Measurements from ENCODE around the gene PGPEP1. TPM values are rescaled to one million over a fixed set of nuclear protein-coding genes. Genes with fewer than 3 reads are reported as not detected.
"Not testable (repeated sequence)": the region's sequence is repeated elsewhere in the genome, so short reads cannot be mapped to it uniquely, and the experiment has no call there.

PGPEP1 gene
- polyA plus RNA-seq, 3 donors: 10.3 to 25.1 (median 10.3) TPM

GRCh38 chr19:18399008-18399407, 58.6 kb downstream of the PGPEP1 start:
- Histone ChIP-seq H3K9me3 (replicated peaks in 1 of 2; ENCODE audit: control insufficient read depth in 1 of 2, insufficient read depth in 1 of 2, low read length in 2 of 2) (no peaks in the 10 kb centered on the region), H4K20me1 (ENCODE audit: insufficient read depth, low read length) (peaks cover 30% of the 10 kb centered on the region), H3K36me3 (replicated peaks in 1 of 2; ENCODE audit: control insufficient read depth in 1 of 2, insufficient read depth in 2 of 2, low read length in 2 of 2) (peaks cover 18 to 24% of the 10 kb centered on the region in 2 donors), H3K4me1 (ENCODE audit: control insufficient read depth in 1 of 2, insufficient read depth in 2 of 2, low read length in 2 of 2) (peaks cover 85 to 95% of the 10 kb centered on the region in 2 donors), H3K4me3 (replicated peaks in 1 of 3; ENCODE audit: low read depth in 2 of 3, low read length in 3 of 3) (peak overlapping the region in 1 of 3 experiments; percentile 100), H3K9ac (ENCODE audit: insufficient read depth, low read length, poor library complexity, severe bottlenecking) (no peak overlapping the region), H3K79me2 (ENCODE audit: insufficient read depth, low read length) (peaks cover 74% of the 10 kb centered on the region), H3K27ac (ENCODE audit: low read depth in 1 of 2, low read length in 2 of 2) (peak overlapping the region in 1 of 2 donors; percentile 96), H3K4me2 (replicated peaks; ENCODE audit: extremely low read depth, low read length, poor library complexity, severe bottlenecking) (peak overlapping the region; percentile 51), H3K27me3 (ENCODE audit: control insufficient read depth in 2 of 2, insufficient read depth in 2 of 2, low read length in 2 of 2) (no peaks in the 10 kb centered on the region), H2AFZ (ENCODE audit: insufficient read depth, low read depth, low read length, poor library complexity, severe bottlenecking) (no peak overlapping the region)
- peak overlapping the region in 6 of 7 donors; percentile 18 to 98 (median 86) for H3K27ac Mint-ChIP-seq
- H3K36me3 Mint-ChIP-seq: peaks cover 24 to 29% of the 10 kb centered on the region in 2 donors
- intact Hi-C loops (cut with micrococcal nuclease): no loop called here
- WGBS (ENCODE audit: insufficient coverage): 39% methylated on average over 6 of the region's 6 CpGs
- peaks cover 63% of the 10 kb centered on the region for H3K4me1 Mint-ChIP-seq
- H3K9me3 Mint-ChIP-seq: peaks cover 0 to 2% (median 0%) of the 10 kb centered on the region in 7 donors
- TF ChIP-seq CTCF (IDR thresholded peaks at IDR 0.05): no peak
- no peak overlapping the region for H3K4me3 Mint-ChIP-seq
- DNase-seq: peak in 1 of 3 donors; percentile 49
- H3K27me3 Mint-ChIP-seq (ENCODE audit: low read depth in 3 of 3): peaks cover 0 to 3% (median 0%) of the 10 kb centered on the region in 3 donors

- H3K27ac Mint-ChIP-seq: peak overlapping the region; percentile 89 to 96 (median 94)
- H3K4me2 ChIP-seq (replicated peaks; ENCODE audit: extremely low read depth, low read length, poor library complexity, severe bottlenecking): peak overlapping the region; percentile 79
- H3K36me3 ChIP-seq (replicated peaks in 1 of 2; ENCODE audit: control insufficient read depth in 1 of 2, insufficient read depth in 2 of 2, low read length in 2 of 2): peaks cover 0 to 2% of the 10 kb centered on the region in 2 donors
- DNase-seq: peak; percentile 96 to 97 (median 97)
- H3K36me3 Mint-ChIP-seq: peaks cover 3% of the 10 kb centered on the region in 2 donors
- peaks cover 61% of the 10 kb centered on the region for H3K4me1 Mint-ChIP-seq
- no peaks in the 10 kb centered on the region for H3K9me3 ChIP-seq (replicated peaks in 1 of 2; ENCODE audit: control insufficient read depth in 1 of 2, insufficient read depth in 1 of 2, low read length in 2 of 2)
- H3K9me3 Mint-ChIP-seq: peaks cover 0 to 2% (median 0%) of the 10 kb centered on the region in 7 donors
- H2AFZ ChIP-seq (ENCODE audit: insufficient read depth, low read depth, low read length, poor library complexity, severe bottlenecking): no peak overlapping the region
- peak overlapping the region; percentile 61 to 84 for H3K27ac ChIP-seq (ENCODE audit: low read depth in 1 of 2, low read length in 2 of 2)
- no peaks in the 10 kb centered on the region for H3K27me3 ChIP-seq (ENCODE audit: control insufficient read depth in 2 of 2, insufficient read depth in 2 of 2, low read length in 2 of 2)
- H3K4me1 ChIP-seq (ENCODE audit: control insufficient read depth in 1 of 2, insufficient read depth in 2 of 2, low read length in 2 of 2): peaks cover 70 to 78% of the 10 kb centered on the region in 2 donors
- 13% methylated on average over 6 of the region's 7 CpGs for WGBS (ENCODE audit: insufficient coverage)
- peak overlapping the region in 1 of 3 experiments; percentile 70 for H3K4me3 ChIP-seq (replicated peaks in 1 of 3; ENCODE audit: low read depth in 2 of 3, low read length in 3 of 3)
- H3K27me3 Mint-ChIP-seq (ENCODE audit: low read depth in 3 of 3): peaks cover 0 to 3% (median 0%) of the 10 kb centered on the region in 3 donors
- intact Hi-C loops (cut with micrococcal nuclease): loop anchor here (1.0 to 2.0 kb wide), 2 partner anchors 8 to 13 kb away; no protein-coding TSS in a partner anchor
- peaks cover 50% of the 10 kb centered on the region for H3K79me2 ChIP-seq (ENCODE audit: insufficient read depth, low read length)
- H4K20me1 ChIP-seq (ENCODE audit: insufficient read depth, low read length): peaks cover 8% of the 10 kb centered on the region
- peak overlapping the region; percentile 71 to 84 for H3K4me3 Mint-ChIP-seq
- peak overlapping the region; percentile 69 for H3K9ac ChIP-seq (ENCODE audit: insufficient read depth, low read length, poor library complexity, severe bottlenecking)
- TF ChIP-seq CTCF (IDR thresholded peaks at IDR 0.05): peak; percentile 62
Measured at GRCh38 chr19:18401580-18402112, 61.2 kb downstream of the PGPEP1 start.

- Mint-ChIP-seq H3K4me1 (peaks cover 61% of the 10 kb centered on the region), H3K4me3 (peak overlapping the region; percentile 51 to 84), H3K27ac (peak overlapping the region; percentile 89 to 96 (median 94))
- WGBS (ENCODE audit: insufficient coverage): 28% methylated on average over 10 of the region's 18 CpGs
- not testable (repeated sequence) for H2AFZ ChIP-seq (ENCODE audit: insufficient read depth, low read depth, low read length, poor library complexity, severe bottlenecking); H4K20me1 ChIP-seq (ENCODE audit: insufficient read depth, low read length); H3K36me3 Mint-ChIP-seq; H3K27me3 Mint-ChIP-seq (ENCODE audit: low read depth in 3 of 3); H3K9me3 ChIP-seq (replicated peaks in 1 of 2; ENCODE audit: control insufficient read depth in 1 of 2, insufficient read depth in 1 of 2, low read length in 2 of 2); H3K36me3 ChIP-seq (replicated peaks in 1 of 2; ENCODE audit: control insufficient read depth in 1 of 2, insufficient read depth in 2 of 2, low read length in 2 of 2); H3K9me3 Mint-ChIP-seq; H3K27me3 ChIP-seq (ENCODE audit: control insufficient read depth in 2 of 2, insufficient read depth in 2 of 2, low read length in 2 of 2); DNase-seq
- peak overlapping the region; percentile 69 for H3K9ac ChIP-seq (ENCODE audit: insufficient read depth, low read length, poor library complexity, severe bottlenecking)
- peak overlapping the region in 1 of 3 experiments; percentile 70 for H3K4me3 ChIP-seq (replicated peaks in 1 of 3; ENCODE audit: low read depth in 2 of 3, low read length in 3 of 3)
- H3K4me2 ChIP-seq (replicated peaks; ENCODE audit: extremely low read depth, low read length, poor library complexity, severe bottlenecking): peak overlapping the region; percentile 79
- intact Hi-C loops (cut with micrococcal nuclease): loop anchor here in 1 of 2 donors (2.0 kb wide), 1 partner anchor 14 kb away; no protein-coding TSS in a partner anchor
- H3K79me2 ChIP-seq (ENCODE audit: insufficient read depth, low read length): peaks cover 40% of the 10 kb centered on the region
- peak overlapping the region; percentile 44 to 84 for H3K27ac ChIP-seq (ENCODE audit: low read depth in 1 of 2, low read length in 2 of 2)
- H3K4me1 ChIP-seq (ENCODE audit: control insufficient read depth in 1 of 2, insufficient read depth in 2 of 2, low read length in 2 of 2): peaks cover 68 to 75% of the 10 kb centered on the region in 2 donors
Measured at GRCh38 chr19:18402455-18403248, 62.3 kb downstream of the PGPEP1 start.

Measured in CD14-positive monocyte (primary cell).